ENCODE results near the gene SLC22A23.

- TF ChIP-seq, protein P1, sequence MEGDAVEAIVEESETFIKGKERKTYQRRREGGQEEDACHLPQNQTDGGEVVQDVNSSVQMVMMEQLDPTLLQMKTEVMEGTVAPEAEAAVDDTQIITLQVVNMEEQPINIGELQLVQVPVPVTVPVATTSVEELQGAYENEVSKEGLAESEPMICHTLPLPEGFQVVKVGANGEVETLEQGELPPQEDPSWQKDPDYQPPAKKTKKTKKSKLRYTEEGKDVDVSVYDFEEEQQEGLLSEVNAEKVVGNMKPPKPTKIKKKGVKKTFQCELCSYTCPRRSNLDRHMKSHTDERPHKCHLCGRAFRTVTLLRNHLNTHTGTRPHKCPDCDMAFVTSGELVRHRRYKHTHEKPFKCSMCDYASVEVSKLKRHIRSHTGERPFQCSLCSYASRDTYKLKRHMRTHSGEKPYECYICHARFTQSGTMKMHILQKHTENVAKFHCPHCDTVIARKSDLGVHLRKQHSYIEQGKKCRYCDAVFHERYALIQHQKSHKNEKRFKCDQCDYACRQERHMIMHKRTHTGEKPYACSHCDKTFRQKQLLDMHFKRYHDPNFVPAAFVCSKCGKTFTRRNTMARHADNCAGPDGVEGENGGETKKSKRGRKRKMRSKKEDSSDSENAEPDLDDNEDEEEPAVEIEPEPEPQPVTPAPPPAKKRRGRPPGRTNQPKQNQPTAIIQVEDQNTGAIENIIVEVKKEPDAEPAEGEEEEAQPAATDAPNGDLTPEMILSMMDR (IDR thresholded peaks at IDR 0.05; ENCODE audit: insufficient read depth, low read depth, low read length), result no peak
- no peak for TF ChIP-seq EZH2 (IDR thresholded peaks at IDR 0.05; ENCODE audit: insufficient read depth, low read length)
These were observed 47.0 kb downstream of the SLC22A23 start for GRCh38 chr6:3409699-3410384.
